HG03108 (cell line): ENCODE results near the gene GALNS.
A peak's percentile ranks its signal among the peaks of the same experiment; 100 is the strongest.
"Not testable (repeated sequence)": the region's sequence is repeated elsewhere in the genome, so short reads cannot be mapped to it uniquely, and the experiment has no call there.

Experiments
- ATAC-seq: cut with Tn5 transposase; IDR thresholded peaks from one replicate; pipeline ENCODE4 v1.9.1; 2021; ENCODE audit warnings: moderate library complexity; ENCODE audit not compliant: unreplicated experiment

The GALNS gene

DNA sequence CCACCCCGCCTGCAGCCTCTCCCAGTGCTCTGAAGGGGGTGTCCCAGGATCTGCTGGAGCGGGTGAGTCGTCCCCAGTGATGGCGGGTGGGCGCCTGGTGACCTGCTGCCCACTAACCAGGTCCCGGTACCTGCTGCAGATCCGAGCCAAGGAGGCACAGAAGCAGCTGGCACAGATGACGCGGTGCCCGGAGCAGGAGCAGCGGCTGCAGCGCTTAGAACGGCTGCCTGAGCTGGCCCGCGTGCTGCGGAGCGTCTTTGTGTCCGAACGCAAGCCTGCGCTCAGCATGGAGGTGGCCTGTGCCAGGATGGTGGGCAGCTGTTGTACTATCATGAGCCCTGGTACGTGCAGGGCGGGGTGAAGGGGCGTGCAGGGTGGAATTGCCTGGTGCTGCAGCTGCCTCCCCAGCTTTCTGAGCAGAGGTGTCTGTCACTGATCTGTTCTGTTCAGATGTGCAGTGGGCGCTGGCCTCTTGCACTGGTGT is 49.6 kb downstream of the GALNS start:
- no peak for ATAC-seq

- no peak for ATAC-seq
These were observed 50.1 kb downstream of the GALNS start for GRCh38 chr16:88806491-88807111.

- no peak for ATAC-seq
These were observed 50.8 kb downstream of the GALNS start for GRCh38 chr16:88805887-88806393.

- no peak for ATAC-seq
These were observed 51.4 kb downstream of the GALNS start for GRCh38 chr16:88805340-88805715.

DNA sequence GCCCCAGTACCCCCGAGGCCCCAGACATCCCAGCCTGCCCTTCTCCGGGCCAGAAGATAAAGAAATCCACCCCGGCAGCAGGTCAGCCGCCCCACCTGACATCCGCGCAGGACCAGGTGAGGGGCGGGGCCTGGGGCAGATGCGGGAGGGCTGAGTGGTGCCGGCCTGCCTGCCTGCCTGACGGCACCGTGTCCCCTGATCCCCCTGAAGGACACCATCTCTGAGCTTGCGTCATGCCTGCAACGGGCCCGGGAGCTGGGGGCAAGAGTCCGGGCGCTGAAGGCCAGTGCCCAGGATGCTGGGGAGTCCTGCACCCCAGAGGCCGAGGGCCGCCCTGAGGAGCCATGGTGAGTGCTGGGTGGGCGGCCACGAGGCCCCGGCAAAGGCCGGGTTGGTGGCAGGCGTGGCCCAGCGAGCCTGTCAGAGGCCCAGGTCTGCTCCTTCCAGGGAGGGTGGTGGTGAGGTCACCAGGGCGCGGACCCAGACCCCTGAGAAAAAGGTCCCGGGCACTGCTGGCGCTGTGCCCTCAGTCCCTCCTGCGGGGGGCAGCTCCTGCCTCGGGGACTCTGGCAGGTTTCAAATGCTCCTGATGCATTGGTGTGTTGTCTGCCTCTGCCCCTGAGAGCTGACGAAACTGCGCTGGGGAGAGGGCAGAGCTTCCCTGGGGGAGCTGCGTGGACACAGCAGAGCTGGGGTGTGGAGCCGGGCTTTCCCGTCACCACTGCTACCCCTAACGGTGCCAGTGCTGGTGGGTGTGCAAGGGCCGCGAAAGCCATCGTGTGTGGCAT is 52.0 kb downstream of the GALNS start:
- no peak for ATAC-seq

GRCh38 chr16:88804173-88804551 is 52.6 kb downstream of the GALNS start:
- ATAC-seq = no peak

GRCh38 chr16:88803264-88803987 is 53.3 kb downstream of the GALNS start, which contains the start of gene CDT1:
Gene CDT1 (plus strand): TSS chr16:88803789. CDS start chr16:88803832, 43 bp downstream.
- peak; percentile 30 for ATAC-seq

- ATAC-seq = no peak
These were observed 56.5 kb downstream of the GALNS start for GRCh38 chr16:88800277-88800592.

GRCh38 chr16:88799569-88800276 is 57.0 kb downstream of the GALNS start:
- ATAC-seq = no peak

DNA sequence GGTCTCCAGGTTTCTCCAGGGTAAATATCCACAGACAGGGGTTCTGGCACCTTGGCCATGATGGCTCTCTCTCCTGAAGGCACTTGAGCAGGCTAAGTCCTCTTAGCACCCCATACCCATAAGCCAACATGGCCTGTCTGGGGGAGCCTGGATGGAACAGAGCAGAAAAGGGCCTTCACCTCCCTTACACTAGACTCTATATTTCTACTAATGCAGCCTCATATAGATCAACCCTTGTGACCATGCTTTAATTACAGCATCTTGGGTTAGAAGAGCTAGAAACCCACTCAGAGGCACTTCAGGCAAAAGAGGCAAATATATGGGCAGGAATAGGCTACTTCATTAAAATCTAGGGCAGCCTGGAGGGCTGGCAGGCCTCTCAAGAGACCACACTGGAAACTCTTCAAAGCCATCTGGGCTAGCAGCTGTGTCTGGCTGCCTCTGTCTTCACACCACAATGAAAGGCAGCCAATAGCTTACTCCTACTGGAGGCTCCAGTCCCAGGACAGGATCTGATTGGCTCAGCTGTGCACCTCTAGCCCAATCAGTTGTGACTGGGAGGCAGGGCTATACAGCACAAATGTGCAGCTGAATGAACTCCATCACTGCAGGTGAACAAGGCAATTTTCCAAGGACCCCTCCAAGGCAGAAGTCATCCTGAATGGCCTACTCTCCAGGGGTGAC is 57.8 kb downstream of the GALNS start:
- ATAC-seq = no peak

- no peak for ATAC-seq
These were observed 58.7 kb downstream of the GALNS start for GRCh38 chr16:88798073-88798472.

DNA sequence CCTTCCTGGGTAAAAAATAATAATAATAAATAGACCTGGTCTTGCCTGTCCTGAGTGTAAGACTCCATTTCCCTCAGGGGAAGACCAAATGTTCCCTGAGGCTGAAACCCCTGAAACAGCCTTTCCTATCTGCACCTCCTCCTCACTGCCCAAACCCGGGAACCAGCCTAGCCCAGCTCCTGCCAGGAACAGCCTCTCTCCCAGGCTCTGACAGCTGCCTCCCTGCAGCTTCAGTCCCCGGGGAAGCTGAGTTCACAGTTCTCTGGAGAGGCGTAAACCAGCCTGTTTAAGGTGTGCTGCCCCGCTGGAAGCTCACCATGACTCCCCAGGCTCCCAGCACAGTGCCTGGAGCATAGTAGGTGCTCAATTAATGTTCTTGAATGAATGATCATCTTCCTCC is 60.5 kb downstream of the GALNS start:
- no peak for ATAC-seq

- no peak for ATAC-seq
These were observed 63.3 kb downstream of the GALNS start for GRCh38 chr16:88793251-88793954.

GRCh38 chr16:88792668-88793250 is 64.0 kb downstream of the GALNS start:
- no peak for ATAC-seq

GRCh38 chr16:88792078-88792550 is 64.6 kb downstream of the GALNS start:
- ATAC-seq = no peak

- no peak for ATAC-seq
These were observed 66.2 kb downstream of the GALNS start for GRCh38 chr16:88790312-88791211.

GRCh38 chr16:88789594-88789993 is 67.2 kb downstream of the GALNS start:
- no peak for ATAC-seq

GRCh38 chr16:88788749-88789148 is 68.0 kb downstream of the GALNS start:
- ATAC-seq = not testable (repeated sequence)
